CD4-positive, alpha-beta T cell treated with Interleukin-6 for 4 hours (primary cell): ENCODE data around the gene IGF1R.

ENCODE experiments used
- DNase-seq: peaks from one replicate; pipeline ENCODE4 v3.0.0-alpha.2; 2020; ENCODE audit warnings: mixed read lengths

Gene IGF1R

DNA sequence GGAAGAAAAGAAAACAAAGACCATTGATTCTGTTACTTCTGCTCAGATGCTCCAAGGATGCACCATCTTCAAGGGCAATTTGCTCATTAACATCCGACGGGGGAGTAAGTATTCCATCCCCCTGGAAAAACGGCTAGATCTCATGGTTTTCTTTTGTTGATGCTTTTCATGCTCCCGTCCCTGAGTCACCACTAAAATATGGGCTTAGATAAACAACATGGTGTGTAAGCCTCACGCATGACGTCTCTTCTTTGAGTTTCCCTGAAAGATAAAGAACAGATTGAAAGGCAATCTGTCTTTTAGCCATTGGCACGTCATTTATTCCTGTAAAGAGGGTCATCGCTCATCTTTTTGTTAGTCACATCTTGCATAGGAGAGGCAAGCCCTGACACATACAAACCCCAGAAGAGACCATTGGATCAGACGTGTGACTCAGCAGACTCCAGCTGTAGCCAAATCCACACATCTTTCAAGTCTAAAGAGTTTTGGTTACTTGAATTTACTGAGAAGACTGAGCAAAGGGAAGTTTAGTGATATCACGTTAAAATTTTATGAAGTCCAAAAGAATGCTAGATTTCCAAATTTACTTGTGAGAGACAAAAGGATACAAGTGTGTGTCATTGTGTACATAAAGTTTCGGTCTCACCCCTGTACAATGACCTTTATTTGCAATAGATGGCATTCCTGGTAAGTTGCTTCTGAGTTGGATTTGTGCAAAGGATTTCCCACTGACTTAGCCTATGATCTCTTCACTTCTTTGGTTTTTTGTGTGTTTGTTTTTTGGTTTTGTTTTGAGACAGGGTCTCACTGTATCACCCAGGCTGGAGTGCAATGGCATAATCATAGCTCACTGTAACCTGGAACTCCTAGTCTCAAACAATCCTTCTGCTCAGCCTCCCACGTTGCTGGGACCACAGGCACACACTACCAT, 248.7 kb downstream of the IGF1R start:
- no peak for DNase-seq

DNA sequence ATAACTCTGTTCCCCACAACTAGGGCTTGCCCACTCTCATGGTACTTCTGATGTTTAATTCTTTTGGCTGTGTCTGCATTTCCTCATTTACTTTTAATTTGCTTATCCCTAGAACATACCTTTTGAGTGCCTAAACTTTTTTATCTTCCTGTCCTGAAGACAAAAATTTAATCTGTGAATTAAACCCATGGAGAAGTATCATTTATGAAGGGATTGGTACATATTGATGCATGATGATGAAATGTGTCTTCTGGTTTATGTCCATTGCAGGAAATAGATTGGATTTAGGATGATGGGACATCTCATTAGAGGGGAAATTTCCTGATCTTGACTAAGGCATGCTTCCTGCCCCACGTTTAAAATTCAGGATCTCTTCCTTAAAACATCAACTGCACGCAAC, 249.8 kb downstream of the IGF1R start:
- DNase-seq, result no peak

DNA sequence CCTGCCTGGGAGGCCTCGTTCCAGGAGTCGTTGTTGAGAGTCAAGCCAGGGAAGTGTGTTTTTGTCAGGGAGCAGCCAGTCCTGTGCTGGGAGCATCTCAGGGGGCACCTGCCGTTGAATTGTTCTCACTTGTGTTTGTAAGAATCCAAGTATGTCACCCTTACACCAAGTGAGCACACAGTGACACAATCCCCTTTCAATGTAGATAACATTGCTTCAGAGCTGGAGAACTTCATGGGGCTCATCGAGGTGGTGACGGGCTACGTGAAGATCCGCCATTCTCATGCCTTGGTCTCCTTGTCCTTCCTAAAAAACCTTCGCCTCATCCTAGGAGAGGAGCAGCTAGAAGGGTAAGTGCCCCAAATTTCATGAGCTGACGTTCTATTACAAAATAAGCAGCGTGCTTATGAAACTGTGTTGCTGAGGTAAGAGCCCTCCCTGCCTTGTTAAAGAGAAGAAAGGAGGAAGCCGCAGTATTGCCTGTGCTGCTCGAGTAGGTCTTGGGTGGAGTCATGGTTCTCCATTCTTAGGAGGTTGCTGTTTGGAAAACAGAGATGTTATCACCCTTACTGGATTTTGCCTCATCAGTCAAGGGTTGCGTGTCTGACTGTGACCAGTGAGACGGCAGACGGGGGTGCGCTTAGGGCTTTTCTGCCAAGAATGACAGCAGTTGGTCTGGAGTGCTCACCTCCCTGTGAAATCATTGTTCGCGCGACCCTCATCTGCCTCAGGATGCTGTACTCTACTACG, 251.1 kb downstream of the IGF1R start:
- DNase-seq, result no peak

- DNase-seq, result no peak
Observed at GRCh38 chr15:98900356-98900755, 252.0 kb downstream of the IGF1R start.

DNA sequence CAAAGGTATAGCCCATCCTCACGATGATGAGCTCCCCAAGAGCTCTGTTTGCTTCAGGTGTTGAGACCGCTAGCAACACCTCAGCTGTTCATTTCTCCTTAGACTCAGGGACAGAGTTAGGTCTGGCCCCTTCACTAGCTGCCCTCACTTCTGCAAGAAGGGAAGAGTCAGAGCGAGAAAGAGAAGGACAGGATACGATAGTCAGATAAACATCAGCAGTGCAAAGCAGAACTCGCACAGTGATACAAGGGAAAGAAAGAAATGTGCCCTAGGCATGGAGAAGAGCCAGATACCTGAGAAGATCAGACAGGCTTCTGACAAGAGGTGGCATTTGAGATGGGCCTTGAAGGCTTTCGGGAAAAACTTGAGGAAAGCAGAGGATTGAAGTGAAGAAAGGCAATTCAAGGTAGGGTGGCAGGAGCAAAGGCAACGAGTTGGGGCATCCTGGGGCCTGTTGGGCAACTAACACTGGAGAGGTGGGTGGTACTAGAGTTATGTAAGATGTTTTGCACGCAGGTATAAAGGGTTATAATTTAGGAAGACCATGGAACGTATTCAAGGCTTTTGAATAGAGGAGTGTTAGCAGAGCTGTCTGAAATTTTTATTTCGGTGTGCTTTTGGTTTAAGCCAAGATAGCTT, 253.2 kb downstream of the IGF1R start:
- DNase-seq, result no peak

GRCh38 chr15:98902931-98903330, 254.6 kb downstream of the IGF1R start:
- DNase-seq, result no peak

DNA sequence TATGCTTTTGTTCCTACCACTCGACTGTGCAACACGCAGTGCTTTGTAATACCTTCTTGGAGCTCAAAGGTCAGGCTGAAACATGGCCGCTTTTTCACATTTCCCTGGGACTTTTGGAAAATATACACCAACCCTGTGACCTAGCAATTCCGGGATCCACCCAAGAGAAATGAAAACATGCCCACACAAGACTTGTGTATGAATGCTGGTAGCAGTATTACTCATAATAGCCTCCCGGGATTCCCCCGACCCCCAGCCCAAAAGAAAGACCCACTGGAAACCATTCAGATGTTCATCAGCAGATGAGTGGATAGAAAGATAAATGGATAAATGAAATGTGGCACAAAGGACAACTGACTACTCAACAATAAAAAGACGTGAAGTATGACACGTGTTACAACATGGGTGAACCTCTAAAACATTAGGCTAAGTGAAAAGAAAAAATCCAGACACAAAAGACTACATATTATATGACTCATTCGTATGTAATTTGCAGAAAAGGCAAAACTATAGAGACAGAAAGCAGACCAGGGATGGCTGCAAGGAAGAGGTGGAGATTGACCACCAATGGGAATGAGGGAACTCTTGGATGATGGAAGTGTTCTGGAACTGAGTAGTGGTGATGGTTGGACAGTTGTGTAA, 255.2 kb downstream of the IGF1R start:
- DNase-seq, result no peak

DNA sequence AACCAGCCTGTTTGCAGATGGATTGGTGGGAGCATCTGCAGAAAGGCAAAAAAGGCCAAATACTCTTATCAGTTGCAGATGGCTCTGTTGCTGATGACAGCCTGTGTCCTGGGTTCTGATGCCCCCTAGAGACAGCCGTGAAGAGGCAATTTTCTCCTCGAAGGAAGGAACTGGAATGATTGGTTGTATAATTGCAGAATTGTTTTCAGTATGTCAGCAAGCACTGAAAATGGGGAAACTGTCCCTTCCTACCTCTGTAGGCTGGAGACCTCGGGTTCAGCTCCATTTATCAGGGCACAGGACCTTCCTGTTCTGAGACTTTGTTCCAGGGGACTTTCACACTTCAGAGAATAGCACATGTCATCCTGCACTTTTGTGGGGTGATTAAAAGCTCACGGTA, 256.2 kb downstream of the IGF1R start:
- DNase-seq, result peak; percentile 28

DNA sequence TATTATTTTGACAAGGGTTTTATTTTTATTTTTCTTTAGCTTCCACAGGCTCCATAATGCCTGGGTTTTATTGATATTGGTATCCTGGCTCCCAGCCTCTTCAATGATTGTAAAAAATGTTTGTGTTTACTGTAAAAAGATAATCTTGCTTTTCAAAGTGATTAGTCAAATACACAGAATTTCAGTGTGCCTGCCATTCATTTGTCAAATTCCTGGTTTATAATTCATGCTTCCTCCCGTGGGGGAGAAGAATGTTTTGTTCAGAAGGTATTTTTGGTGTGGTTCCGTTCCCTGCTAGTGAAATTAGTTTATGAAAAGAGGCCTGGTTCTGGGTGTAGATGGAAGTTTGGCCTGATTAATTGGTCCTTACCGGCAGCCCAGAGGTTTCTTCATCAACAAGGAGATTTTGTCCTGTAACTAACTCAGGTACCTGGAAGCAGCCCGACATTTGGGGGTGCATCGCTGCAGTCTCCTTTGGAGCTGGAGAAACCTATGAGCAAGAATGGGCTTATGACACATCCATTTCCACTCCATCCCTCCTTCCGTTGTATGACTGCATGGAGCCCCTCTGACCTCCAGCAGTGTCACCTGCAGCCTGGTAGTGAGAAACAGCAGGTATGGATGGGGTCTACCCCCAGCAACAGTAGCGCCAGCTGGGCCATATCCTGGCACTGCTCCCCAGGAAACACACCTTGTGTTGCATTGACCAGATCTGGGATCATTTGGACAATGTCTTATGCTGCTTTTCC, 257.8 kb downstream of the IGF1R start:
- no peak for DNase-seq

GRCh38 chr15:98906712-98907083, 258.4 kb downstream of the IGF1R start:
- DNase-seq, result no peak

- DNase-seq, result no peak
Observed at GRCh38 chr15:98907927-98908471, 259.7 kb downstream of the IGF1R start.

- DNase-seq, result no peak
Observed at GRCh38 chr15:98909968-98910885, 261.9 kb downstream of the IGF1R start.

DNA sequence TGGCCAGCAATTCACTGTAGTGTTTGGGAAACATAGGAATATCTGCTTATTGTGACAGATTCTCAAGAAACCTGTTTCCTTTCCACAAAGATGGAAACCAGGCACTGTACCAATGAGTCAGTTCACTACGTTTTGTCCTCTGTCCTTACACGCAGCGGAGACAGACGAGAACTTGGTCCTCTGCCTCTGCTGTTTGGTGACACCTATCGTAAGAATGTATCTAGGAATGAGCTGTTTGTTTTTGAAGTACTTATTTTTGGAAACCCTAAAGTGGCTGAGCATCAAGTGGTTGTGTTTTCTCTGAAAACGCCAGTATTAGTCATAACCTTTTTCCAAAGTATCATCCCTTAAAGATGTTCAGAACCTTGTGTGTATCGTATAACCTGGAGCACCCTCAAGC, 266.3 kb downstream of the IGF1R start:
- DNase-seq, result no peak

- no peak for DNase-seq
Observed at GRCh38 chr15:98916826-98917225, 268.5 kb downstream of the IGF1R start.

GRCh38 chr15:98917417-98917816, 269.1 kb downstream of the IGF1R start:
- DNase-seq, result no peak

- no peak for DNase-seq
Observed at GRCh38 chr15:98920091-98920880, 271.9 kb downstream of the IGF1R start.

DNA sequence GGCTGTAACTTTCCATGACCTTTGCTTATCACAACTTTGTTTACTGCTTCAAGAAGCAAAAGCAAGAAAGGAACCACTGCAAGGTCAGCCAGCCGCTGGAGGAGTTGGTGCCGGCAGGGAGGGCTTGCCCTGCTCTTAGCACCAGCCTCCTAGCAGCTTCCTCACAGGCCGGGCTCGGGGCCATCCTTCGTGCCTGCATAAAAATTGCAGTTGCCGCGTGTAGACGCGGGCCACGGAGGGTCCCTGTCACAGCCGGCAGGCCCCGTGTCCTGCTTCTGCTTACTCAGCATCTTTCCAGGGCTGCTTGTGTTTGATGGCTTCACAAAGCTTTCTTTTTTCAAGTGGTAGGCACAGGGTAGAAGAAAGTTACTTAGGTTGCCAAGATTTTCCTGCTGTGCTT, 274.8 kb downstream of the IGF1R start:
- DNase-seq, result no peak

GRCh38 chr15:98923579-98923978, 275.2 kb downstream of the IGF1R start:
- DNase-seq, result no peak

- DNase-seq, result no peak
Observed at GRCh38 chr15:98924401-98925049, 276.2 kb downstream of the IGF1R start.

- no peak for DNase-seq
Observed at GRCh38 chr15:98926236-98926635, 277.9 kb downstream of the IGF1R start.
